ENCODE results near the gene MORC2.

The MORC2 gene

GRCh38 chr22:30949934-30950660, 18.5 kb downstream of the MORC2 start:
- DNase-seq (ENCODE audit: low read depth, low spot score): no peak

GRCh38 chr22:30948930-30949342, 19.6 kb downstream of the MORC2 start:
- DNase-seq (ENCODE audit: low read depth, low spot score): no peak

DNA sequence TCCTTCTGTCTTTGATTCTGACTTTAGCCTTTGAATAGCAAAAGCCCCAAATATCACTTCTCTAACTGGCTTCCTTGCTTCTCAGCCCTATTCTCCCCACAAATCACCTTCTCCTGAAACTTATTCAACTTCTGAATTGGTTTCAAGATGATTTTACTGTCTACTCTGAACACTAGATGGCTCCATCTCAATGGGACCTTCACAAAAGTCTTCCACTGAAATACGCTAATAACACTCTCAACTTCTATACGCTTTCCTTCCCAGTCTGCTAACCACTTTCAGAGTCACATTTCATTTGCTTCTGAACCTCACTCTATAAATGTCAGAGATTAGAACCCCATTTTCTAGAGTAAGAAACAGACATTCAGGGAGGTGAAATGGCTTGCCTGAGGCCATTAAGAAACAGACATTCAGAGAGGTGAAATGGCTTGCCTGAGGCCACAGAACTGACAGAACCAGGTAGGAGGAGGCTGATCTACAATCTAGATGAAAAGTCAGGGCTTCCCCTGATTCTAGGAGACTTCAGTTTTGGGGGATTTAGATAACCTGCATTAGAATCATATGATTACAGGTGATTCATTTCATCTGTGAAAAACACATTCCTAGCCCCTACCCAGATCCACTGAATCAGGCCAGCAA, 20.6 kb downstream of the MORC2 start:
- peak; percentile 15 for DNase-seq (ENCODE audit: low read depth, low spot score)

DNA sequence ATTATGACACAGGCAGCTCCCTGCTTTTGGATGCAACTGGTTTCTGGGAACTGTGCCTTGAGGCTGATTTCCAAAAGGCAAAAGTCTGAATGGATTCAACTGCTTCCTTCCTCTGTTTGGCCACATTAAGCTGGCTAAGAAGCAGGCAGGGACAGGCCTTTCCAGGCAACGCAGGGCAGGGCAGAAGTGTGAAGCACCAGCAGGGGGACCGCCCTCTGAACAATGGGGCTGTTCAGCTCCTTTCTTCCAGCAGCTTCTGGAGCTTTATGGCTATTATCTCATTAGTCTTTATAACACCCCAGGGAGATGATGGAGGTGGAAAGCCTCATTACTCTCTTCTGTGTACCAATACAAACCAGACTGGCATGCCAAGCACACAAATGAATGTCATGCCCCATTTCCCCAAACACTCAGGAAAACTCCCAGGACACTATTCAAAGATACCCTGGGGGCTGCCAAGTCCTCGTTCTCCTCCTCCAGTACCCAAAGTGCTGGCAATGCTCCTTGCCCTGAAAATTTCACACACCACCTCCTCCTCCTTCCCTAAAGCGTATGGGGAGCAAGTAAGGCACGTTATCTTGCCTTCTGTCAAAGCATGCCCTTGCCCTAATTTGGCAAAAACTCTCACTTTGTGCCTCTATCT, 21.3 kb downstream of the MORC2 start:
- no peak for DNase-seq (ENCODE audit: low read depth, low spot score)

- DNase-seq (ENCODE audit: low read depth, low spot score): no peak
Observed at GRCh38 chr22:30946354-30946753, 22.2 kb downstream of the MORC2 start.

- no peak for DNase-seq (ENCODE audit: low read depth, low spot score)
Observed at GRCh38 chr22:30945653-30946052, 22.9 kb downstream of the MORC2 start.

DNA sequence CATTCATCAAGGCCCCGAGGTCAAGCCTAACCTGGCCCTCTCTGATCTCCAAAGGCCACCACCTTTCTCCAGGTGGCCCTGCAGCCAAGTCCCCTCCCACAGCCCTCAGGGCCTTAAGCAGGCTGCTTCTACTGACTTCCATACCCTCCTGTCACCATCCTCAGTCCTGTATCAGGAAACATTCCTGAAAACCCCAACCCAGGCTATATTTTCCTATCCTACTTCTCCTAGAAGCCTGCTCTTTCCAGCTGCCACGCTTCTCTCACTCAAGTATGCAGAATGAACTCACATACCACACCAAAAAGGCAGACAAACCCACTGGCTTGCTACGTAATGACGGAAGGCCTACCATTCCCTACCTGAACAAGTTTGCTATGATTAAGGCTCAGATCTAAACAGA, 23.6 kb downstream of the MORC2 start:
- no peak for DNase-seq (ENCODE audit: low read depth, low spot score)

DNA sequence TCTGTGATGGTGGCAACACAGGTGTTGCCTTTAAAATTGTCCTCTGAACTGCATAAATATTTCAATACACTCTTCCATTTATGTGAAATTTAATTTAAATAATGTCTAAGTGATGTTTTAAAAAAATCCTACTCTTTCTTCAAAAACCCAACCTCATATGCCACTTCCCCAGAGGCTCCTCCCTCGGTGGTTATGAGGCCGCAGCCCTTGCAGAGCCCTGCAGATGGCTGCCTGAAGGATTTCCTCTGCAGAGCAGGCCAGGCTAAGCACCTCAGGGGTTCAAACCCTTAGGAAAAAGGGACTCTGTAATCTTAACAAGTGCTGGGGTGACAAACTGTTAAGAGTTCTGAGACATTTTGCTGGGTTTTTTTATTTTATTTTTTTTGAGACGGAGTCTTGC, 25.2 kb downstream of the MORC2 start:
- DNase-seq (ENCODE audit: low read depth, low spot score): no peak

DNA sequence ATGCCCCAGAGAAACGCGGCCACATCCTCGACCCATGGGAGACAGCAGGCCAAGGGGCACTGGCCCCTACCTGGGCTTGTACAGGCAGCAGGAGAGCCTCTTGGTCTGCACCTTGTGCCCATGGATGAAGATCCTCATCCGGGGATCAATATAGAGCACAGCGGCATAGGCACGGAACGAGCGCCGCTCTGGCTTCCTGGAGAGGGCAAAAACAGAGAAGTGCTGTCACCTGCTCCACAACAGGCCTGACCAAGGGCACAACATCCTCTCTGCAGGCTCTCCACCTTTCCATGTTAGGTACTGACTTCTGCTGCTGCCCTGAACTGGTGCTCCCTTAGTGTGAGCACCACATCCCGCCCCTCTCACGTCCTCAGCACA, 27.2 kb downstream of the MORC2 start:
- no peak for DNase-seq (ENCODE audit: low read depth, low spot score)

- no peak for DNase-seq (ENCODE audit: low read depth, low spot score)
Observed at GRCh38 chr22:30940685-30941362, 27.8 kb downstream of the MORC2 start.

DNA sequence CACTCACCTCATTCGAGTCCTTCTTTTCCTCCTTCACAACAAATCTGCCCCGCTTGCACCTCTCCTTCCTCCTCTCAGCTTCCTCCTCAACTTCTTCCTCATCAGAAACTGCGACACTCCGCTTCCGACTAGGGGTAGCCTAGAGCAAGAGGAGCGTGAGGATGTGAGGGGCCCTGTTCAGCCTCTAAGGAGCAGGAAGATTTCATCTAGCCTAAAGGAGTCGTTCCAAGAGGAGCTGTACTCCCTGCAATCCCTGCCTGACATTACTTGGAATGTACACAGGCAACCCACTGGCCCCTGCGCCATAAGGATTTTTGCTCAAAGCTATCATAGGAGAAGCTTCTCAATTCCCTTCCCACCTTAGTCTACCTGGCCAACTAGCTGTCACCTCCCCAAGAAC, 34.5 kb downstream of the MORC2 start:
- no peak for DNase-seq (ENCODE audit: low read depth, low spot score)

DNA sequence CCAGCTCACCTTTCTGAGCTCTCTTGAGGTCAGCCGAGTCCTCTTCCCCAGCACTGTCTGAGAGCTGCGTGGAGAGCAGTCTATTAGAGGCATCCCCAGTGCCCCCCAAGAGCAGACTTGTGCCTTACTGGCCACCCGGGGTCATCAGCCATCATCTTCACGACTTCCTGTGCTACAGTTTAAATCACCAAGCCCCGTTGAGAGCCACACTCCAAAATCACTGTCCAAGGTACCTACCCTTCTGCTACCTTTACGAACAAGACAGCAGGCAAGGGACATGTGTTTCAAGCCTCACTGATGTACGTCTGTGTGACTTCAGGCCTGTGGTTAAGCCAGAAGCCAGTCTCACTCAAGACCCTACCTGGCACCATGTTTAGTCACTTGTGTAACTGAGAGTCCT, 35.1 kb downstream of the MORC2 start:
- no peak for DNase-seq (ENCODE audit: low read depth, low spot score)

DNA sequence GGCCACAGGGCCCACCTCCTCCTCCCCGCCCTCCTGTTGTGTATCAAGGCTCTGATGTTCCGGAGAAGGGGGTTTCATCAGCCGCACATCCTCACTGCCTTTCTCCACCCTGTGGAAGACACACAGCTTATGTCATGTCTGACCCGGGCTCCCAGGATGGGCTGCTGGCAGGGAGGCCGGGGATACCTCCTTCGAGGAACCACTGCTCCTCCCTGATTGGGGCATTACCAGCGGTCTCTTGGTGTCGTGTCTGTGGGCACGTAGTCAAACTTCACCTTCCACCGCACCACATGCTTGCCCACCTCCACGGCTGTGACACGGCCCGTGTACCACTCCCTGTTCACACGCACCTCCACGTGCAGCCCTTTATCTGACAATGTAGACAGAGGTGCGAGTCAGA, 35.9 kb downstream of the MORC2 start:
- no peak for DNase-seq (ENCODE audit: low read depth, low spot score)

DNA sequence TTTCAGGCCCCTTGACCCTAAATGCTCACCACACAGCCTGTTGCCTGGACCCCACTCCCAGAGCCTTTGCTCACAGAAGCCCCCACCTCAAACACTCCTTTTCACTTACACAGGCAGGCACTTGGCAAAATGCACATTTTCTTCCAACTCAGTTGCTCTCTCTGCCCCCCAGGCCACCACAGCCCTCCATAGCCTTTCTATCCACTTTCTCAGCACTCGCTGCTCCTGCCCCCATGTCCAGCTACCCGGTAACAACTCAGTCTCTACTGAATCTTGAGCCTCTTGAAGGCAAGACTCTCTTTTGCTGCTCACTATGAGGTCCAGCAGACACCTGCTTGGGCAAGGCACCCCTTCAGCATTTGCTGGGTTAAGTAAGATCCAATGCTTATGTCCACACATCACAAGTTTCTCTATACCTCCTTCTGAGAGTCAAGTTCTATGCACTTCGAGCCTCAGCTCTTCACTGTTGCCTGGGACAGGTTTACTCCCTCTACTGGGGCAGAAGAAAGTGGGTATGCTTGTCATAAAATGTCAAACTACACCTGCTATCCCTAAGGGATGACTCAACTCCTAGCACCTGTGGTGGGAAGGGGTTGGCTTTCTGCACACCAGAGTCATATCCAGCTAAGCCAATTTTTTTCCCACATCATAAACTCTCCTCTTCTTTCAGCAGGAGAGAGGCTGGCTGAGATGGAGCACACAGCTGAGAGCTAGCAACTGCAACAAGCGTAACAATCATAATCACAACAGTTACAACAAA, 36.9 kb downstream of the MORC2 start:
- no peak for DNase-seq (ENCODE audit: low read depth, low spot score)

DNA sequence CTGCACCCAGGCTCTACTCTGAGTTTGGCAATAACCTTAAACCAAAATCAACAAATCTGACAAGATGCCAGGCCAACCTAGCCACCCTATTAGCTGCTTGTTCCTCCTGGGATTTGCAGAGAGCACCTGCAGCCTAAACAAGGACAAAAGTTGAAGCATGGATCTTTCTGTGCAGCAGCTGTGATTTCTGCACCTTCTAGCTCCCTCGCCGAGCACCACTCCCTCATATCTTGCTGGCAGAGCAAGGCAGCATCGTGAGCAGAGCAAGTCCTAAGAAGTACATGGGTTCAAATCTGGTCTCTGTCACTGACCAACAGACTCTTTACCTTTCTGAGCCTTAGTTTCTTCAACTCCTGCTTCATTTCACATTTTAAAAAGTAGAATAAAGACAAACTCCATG, 38.3 kb downstream of the MORC2 start:
- DNase-seq (ENCODE audit: low read depth, low spot score): no peak

GRCh38 chr22:30928401-30928800, 40.2 kb downstream of the MORC2 start:
- DNase-seq (ENCODE audit: low read depth, low spot score): no peak

DNA sequence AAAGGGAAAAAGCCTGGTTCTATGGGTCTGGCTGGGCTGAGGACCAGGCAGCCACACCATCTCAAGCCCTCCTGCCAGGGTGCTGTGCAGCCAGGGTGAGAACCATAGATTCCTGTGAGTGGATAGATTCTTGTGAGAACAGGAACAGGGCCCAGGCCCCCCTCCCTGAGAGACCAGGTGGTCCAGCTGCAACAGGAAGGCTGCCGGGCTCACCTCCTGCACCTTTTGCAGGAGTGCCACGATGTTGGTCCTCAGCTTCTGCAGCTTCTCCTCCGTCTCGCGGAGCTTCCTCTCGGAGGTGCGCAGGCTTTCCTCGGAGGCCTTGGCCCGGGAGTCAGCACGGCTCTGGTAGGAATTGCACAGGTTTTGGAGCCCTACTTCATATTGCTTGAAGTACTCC, 40.8 kb downstream of the MORC2 start:
- DNase-seq (ENCODE audit: low read depth, low spot score): no peak

DNA sequence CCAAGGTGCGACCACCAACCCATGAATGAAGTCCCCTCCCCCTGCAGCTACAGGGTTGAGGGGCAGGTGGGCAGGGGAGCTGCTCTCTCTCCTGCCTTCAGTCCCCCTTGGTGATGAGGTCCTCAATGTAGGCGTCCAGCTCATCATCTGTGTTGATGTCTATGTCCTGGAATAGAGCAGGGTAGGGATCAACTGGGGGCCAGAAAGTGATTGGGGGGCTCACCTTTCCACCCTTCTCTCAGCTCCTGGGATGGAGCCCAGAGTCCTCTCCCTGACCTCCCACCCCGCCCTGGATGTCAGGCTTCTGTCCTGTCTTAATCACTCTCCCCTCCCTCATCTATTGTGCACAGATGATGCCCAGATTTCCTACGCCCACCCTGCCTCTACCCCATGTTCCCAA, 41.9 kb downstream of the MORC2 start:
- DNase-seq (ENCODE audit: low read depth, low spot score): no peak

- DNase-seq (ENCODE audit: low read depth, low spot score): no peak
Observed at GRCh38 chr22:30925667-30926066, 42.9 kb downstream of the MORC2 start.

GRCh38 chr22:30923168-30923900, 45.2 kb downstream of the MORC2 start:
- no peak for DNase-seq (ENCODE audit: low read depth, low spot score)

- DNase-seq (ENCODE audit: low read depth, low spot score): no peak
Observed at GRCh38 chr22:30922151-30922611, 46.4 kb downstream of the MORC2 start.
